ENCODE measurements around the gene GAMT.

GAMT gene

DNA sequence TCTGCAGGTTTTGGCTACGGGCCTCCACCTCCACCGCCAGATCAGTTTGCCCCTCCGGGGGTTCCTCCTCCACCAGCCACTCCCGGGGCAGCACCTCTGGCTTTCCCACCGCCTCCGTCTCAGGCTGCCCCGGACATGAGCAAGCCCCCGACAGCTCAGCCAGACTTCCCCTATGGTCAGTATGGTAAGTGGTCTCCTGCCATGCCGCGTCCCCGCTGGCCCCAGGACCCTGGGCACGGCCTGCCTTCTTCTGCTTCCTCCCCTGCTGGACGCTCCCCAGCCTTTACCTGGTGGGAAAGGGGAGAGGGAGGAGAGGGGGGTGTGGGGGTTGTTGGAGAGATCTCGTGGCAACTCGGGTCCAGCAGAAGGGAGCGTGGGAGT is 31.2 kb upstream of the GAMT start:
- Histone ChIP-seq H4K20me1 (ENCODE audit: insufficient read depth, low read length) (peaks cover 64% of the 10 kb centered on the region), H3K9me3 (ENCODE audit: insufficient read depth, low read length, severe bottlenecking) (no peaks in the 10 kb centered on the region), H3K9ac (ENCODE audit: low read depth, low read length) (no peak overlapping the region), H3K27ac (ENCODE audit: low read length) (no peak overlapping the region), H3K4me3 (ENCODE audit: low read depth in 1 of 2, low read length in 2 of 2) (no peak overlapping the region), H3K4me2 (ENCODE audit: insufficient read depth, low read length) (no peak overlapping the region), H3K79me2 (ENCODE audit: insufficient read depth, low read length) (peaks cover 24% of the 10 kb centered on the region; the same call in 1 of the 2 replicates), H3K27me3 (ENCODE audit: insufficient read depth, low read length, poor library complexity) (no peaks in the 10 kb centered on the region), H2AFZ (ENCODE audit: low read depth, low read length) (no peak overlapping the region), H3K36me3 (ENCODE audit: insufficient read depth, low read length) (peaks cover 74% of the 10 kb centered on the region), H3K4me1 (ENCODE audit: insufficient read depth, low read length) (no peaks in the 10 kb centered on the region)
- DNase-seq, result no peak
- no peak for ATAC-seq (ENCODE audit: insufficient read depth, low read depth)
- TF ChIP-seq, protein P1, sequence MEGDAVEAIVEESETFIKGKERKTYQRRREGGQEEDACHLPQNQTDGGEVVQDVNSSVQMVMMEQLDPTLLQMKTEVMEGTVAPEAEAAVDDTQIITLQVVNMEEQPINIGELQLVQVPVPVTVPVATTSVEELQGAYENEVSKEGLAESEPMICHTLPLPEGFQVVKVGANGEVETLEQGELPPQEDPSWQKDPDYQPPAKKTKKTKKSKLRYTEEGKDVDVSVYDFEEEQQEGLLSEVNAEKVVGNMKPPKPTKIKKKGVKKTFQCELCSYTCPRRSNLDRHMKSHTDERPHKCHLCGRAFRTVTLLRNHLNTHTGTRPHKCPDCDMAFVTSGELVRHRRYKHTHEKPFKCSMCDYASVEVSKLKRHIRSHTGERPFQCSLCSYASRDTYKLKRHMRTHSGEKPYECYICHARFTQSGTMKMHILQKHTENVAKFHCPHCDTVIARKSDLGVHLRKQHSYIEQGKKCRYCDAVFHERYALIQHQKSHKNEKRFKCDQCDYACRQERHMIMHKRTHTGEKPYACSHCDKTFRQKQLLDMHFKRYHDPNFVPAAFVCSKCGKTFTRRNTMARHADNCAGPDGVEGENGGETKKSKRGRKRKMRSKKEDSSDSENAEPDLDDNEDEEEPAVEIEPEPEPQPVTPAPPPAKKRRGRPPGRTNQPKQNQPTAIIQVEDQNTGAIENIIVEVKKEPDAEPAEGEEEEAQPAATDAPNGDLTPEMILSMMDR (IDR thresholded peaks at IDR 0.05; ENCODE audit: borderline replicate concordance, extremely low read depth, low read length, poor library complexity, severe bottlenecking), result no peak
- TF ChIP-seq EZH2 (IDR thresholded peaks at IDR 0.05; ENCODE audit: borderline replicate concordance, low read depth, low read length, severe bottlenecking), result no peak

DNA sequence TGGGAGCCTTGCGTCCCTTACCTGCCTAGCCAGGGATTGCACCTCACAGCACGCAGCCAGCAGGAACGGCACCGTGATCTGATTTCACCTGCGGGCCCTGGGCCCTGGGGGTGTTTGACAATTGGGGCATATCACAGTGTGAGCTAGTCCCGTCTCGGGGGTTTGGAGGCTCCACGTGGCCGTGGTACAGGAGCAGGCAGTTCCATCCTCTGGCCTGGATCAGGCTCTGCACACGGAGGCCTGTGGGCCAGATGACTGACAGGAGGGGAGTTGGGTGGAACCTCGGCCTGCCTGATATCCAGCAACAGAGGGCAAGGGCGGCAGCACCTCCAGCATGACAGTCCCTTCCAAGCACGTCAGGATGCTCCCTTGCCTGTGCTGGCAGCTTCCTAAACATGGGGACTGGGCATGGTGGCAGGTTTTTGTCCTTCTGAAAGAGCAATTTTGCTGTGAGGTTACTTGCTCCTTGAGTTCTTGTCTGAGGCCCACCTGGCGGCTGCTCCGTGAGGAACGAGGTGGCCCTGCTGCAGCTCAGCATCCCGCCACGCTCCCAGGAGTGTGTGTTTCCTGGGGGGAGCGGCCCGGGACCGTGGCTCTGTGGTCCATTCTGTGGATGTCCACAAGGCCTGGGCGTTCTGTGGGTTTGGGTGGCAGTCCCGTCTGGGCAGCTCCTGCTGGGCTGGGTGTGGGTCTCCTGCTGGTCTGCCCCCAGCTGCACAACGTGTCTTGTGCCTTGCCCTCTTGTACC is 30.6 kb upstream of the GAMT start:
- Histone ChIP-seq H3K9ac (ENCODE audit: low read depth, low read length) (no peak overlapping the region), H3K4me3 (ENCODE audit: low read depth in 1 of 2, low read length in 2 of 2) (no peak overlapping the region), H2AFZ (ENCODE audit: low read depth, low read length) (no peak overlapping the region), H3K4me2 (ENCODE audit: insufficient read depth, low read length) (no peak overlapping the region), H3K9me3 (ENCODE audit: insufficient read depth, low read length, severe bottlenecking) (no peaks in the 10 kb centered on the region), H3K27me3 (ENCODE audit: insufficient read depth, low read length, poor library complexity) (no peaks in the 10 kb centered on the region), H3K36me3 (ENCODE audit: insufficient read depth, low read length) (peaks cover 80% of the 10 kb centered on the region), H3K27ac (ENCODE audit: low read length) (no peak overlapping the region), H3K79me2 (ENCODE audit: insufficient read depth, low read length) (peaks cover 30% of the 10 kb centered on the region), H3K4me1 (ENCODE audit: insufficient read depth, low read length) (no peaks in the 10 kb centered on the region), H4K20me1 (ENCODE audit: insufficient read depth, low read length) (peaks cover 69% of the 10 kb centered on the region)
- ATAC-seq (ENCODE audit: insufficient read depth, low read depth) (no peak), DNase-seq (no peak)
- TF ChIP-seq, protein P1 (IDR thresholded peaks at IDR 0.05; ENCODE audit: borderline replicate concordance, extremely low read depth, low read length, poor library complexity, severe bottlenecking), result no peak
- no peak for TF ChIP-seq EZH2 (IDR thresholded peaks at IDR 0.05; ENCODE audit: borderline replicate concordance, low read depth, low read length, severe bottlenecking)

DNA sequence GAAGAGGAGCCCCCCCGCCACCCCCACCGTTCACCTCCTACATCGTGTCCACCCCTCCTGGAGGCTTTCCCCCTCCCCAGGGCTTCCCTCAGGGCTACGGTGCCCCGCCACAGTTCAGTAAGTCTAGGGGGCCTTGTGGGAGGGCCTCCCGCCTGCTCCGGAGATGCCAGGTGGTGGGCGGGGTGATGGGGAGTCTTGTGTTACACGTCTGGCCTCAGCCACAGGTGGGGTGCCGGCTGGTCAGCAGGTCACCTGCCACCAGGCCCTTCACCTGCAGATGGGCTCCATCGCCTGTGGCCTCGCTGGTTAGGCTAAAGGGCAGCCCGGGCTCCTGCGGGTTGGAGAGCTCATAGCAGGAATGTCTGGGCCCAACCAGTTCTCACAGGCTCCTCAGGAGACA is 28.9 kb upstream of the GAMT start:
- H3K36me3 ChIP-seq (ENCODE audit: insufficient read depth, low read length), result peaks cover 93% of the 10 kb centered on the region
- no peak for TF ChIP-seq EZH2 (IDR thresholded peaks at IDR 0.05; ENCODE audit: borderline replicate concordance, low read depth, low read length, severe bottlenecking)
- TF ChIP-seq, protein P1 (IDR thresholded peaks at IDR 0.05; ENCODE audit: borderline replicate concordance, extremely low read depth, low read length, poor library complexity, severe bottlenecking), result no peak
- no peak overlapping the region for H2AFZ ChIP-seq (ENCODE audit: low read depth, low read length)
- H3K27ac ChIP-seq (ENCODE audit: low read length), result no peak overlapping the region
- peaks cover 79% of the 10 kb centered on the region for H4K20me1 ChIP-seq (ENCODE audit: insufficient read depth, low read length)
- peaks cover 46% of the 10 kb centered on the region for H3K79me2 ChIP-seq (ENCODE audit: insufficient read depth, low read length)
- no peaks in the 10 kb centered on the region for H3K9me3 ChIP-seq (ENCODE audit: insufficient read depth, low read length, severe bottlenecking)
- ATAC-seq (ENCODE audit: insufficient read depth, low read depth) (no peak), DNase-seq (no peak)
- no peak overlapping the region for H3K9ac ChIP-seq (ENCODE audit: low read depth, low read length)
- no peak overlapping the region for H3K4me2 ChIP-seq (ENCODE audit: insufficient read depth, low read length)
- no peaks in the 10 kb centered on the region for H3K4me1 ChIP-seq (ENCODE audit: insufficient read depth, low read length)
- no peaks in the 10 kb centered on the region for H3K27me3 ChIP-seq (ENCODE audit: insufficient read depth, low read length, poor library complexity)
- no peak overlapping the region for H3K4me3 ChIP-seq (ENCODE audit: low read depth in 1 of 2, low read length in 2 of 2)
